HG02970 (cell line): ENCODE data around the gene NPVF.

Experiments
- ATAC-seq: cut with Tn5 transposase; IDR thresholded peaks from one replicate; pipeline ENCODE4 v1.9.1; 2021; ENCODE audit warnings: mild to moderate bottlenecking, moderate library complexity, moderate number of reproducible peaks; ENCODE audit not compliant: unreplicated experiment, low FRiP score

Gene NPVF

DNA sequence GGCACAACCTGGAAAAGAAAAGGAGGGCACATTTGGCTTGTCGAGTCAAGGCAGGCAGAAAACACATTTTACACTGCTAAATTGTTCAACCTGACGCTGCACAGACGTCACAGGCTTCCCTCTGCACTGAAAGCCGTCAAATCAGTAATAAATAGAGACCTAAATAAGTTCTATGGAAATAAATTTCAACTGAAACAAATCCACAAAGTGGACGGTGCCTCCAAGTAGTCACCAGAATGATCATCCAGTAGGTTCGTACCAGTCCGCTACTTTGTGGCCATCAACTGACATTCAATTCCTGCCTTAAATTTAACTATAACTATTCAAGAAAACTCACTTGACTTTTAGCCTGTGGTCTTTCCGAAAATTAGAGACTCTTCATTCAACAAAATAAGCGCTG, 49.0 kb downstream of the NPVF start:
- ATAC-seq, result no peak
